Measurements from ENCODE around the gene RAD51B. TPM values are rescaled to one million over a fixed set of nuclear protein-coding genes. Genes with fewer than 3 reads are reported as not detected.

The RAD51B gene
- total RNA-seq, 4 donors from 2014 or later = 6.2 to 39.9 (median 12.9) TPM

- no peaks in the 10 kb centered on the region for H3K27me3 ChIP-seq
- H3K4me1 ChIP-seq = peaks cover 0 to 7% (median 0%) of the 10 kb centered on the region in 3 donors
- no peaks in the 10 kb centered on the region for H3K36me3 ChIP-seq
- no peak for TF ChIP-seq POLR2A (IDR thresholded peaks at IDR 0.05)
- TF ChIP-seq CTCF (IDR thresholded peaks at IDR 0.05) = no peak
- DNase-seq = no peak
- no peaks in the 10 kb centered on the region for H3K9me3 ChIP-seq
- H3K27ac ChIP-seq = no peak overlapping the region
- intact Hi-C loops (cut with DNase I) = no loop called here
- H3K4me3 ChIP-seq = no peak overlapping the region
Measured at GRCh38 chr14:68337279-68337678, 517.7 kb downstream of the RAD51B start.

- TF ChIP-seq CTCF (IDR thresholded peaks at IDR 0.05) = no peak
- no peak for TF ChIP-seq POLR2A (IDR thresholded peaks at IDR 0.05)
- Histone ChIP-seq H3K36me3 (no peaks in the 10 kb centered on the region), H3K9me3 (no peaks in the 10 kb centered on the region), H3K27ac (no peak overlapping the region), H3K27me3 (no peaks in the 10 kb centered on the region), H3K4me3 (no peak overlapping the region), H3K4me1 (peaks cover 0 to 7% (median 0%) of the 10 kb centered on the region in 3 donors)
- intact Hi-C loops (cut with DNase I) = no loop called here
- 82 to 100% methylated on average over 1 of the region's 1 CpG for WGBS, 2 donors
- no peak for DNase-seq
Measured at GRCh38 chr14:68340262-68340661, 520.7 kb downstream of the RAD51B start.

DNA sequence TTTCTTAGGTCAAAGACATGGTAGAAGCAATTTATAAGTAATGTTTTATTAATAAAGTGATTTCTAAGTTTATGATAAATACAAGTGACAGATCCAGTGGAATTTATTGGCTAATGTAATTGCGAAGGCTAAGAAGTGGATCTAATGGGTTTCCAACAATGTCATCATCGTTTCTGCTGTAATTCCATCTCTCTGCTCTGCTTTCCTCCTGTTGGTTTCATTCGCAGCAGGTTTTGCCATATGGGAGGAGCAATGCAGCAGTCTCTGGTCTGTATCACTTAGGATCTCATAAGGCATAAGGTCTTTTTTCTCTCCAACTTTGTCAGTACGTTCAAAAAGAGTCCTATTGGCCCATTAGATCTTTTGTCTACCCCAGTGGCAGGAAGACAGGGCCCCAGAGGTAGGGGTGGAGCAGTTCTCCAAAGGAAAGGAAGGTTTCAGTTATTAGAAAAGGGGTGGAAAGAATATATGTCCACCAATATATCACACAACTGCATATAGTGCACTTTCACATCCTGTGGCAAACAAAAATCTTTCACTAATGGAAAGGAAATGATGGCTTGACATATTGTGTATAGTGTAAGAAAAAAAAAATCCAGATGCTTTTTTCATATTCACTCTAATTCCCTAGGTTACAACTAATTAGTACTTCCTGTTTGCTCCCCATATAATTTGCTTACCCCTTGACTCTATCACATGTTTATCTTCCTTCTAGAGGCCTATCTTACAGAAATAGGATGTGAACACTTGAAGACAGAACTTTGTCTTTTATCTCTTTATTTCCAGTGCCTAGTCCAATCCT, 522.0 kb downstream of the RAD51B start:
- H3K9me3 ChIP-seq = no peaks in the 10 kb centered on the region
- DNase-seq = no peak
- intact Hi-C loops (cut with DNase I) = no loop called here
- WGBS, 2 donors = 67 to 80% methylated on average over 4 of the region's 4 CpGs
- no peaks in the 10 kb centered on the region for H3K27me3 ChIP-seq
- H3K36me3 ChIP-seq = no peaks in the 10 kb centered on the region
- no peak overlapping the region for H3K27ac ChIP-seq
- no peak for TF ChIP-seq CTCF (IDR thresholded peaks at IDR 0.05)
- TF ChIP-seq POLR2A (IDR thresholded peaks at IDR 0.05) = no peak
- H3K4me1 ChIP-seq = peaks cover 0 to 7% (median 0%) of the 10 kb centered on the region in 3 donors
- no peak overlapping the region for H3K4me3 ChIP-seq

DNA sequence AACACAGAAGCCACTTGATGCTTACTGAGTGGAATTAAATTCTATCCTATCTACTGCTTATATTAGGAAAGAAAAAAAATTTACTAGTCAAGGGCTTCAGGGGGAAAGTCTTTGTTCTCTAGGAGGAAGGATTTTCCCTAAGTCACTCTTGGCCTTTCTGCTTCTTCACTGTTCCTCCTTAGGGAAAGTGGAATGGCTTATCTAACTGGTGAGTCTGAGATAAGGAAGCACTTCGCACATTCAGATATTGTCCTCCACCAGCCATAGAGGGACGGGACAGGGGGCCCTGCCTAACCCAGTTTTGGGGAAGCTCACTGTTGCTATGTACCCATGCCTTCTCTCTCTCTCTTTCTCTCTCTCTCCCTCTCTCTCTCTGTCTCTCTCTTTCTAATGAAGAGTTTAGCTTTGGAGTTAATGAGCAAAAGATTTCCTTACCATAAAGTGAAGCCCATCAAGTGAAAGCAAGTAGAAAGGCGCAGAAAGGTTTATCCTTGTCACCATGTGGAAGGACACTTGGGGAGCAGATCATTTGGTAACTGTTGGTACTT, 522.7 kb downstream of the RAD51B start:
- Histone ChIP-seq H3K27ac (no peak overlapping the region), H3K9me3 (no peaks in the 10 kb centered on the region), H3K27me3 (no peaks in the 10 kb centered on the region), H3K36me3 (no peaks in the 10 kb centered on the region), H3K4me3 (no peak overlapping the region), H3K4me1 (peaks cover 0 to 7% (median 0%) of the 10 kb centered on the region in 3 donors)
- no peak for DNase-seq
- no peak for TF ChIP-seq POLR2A (IDR thresholded peaks at IDR 0.05)
- TF ChIP-seq CTCF (IDR thresholded peaks at IDR 0.05) = no peak
- intact Hi-C loops (cut with DNase I) = no loop called here
- 89 to 94% methylated on average over 3 of the region's 3 CpGs for WGBS, 2 donors

GRCh38 chr14:68343534-68344118, 524.0 kb downstream of the RAD51B start:
- peaks cover 0 to 7% (median 0%) of the 10 kb centered on the region in 3 donors for H3K4me1 ChIP-seq
- no peak overlapping the region for H3K4me3 ChIP-seq
- intact Hi-C loops (cut with DNase I) = no loop called here
- TF ChIP-seq POLR2A (IDR thresholded peaks at IDR 0.05) (no peak), CTCF (IDR thresholded peaks at IDR 0.05) (no peak)
- no peaks in the 10 kb centered on the region for H3K27me3 ChIP-seq
- WGBS, 2 donors = 96 to 100% methylated on average over 2 of the region's 2 CpGs
- H3K27ac ChIP-seq = no peak overlapping the region
- no peaks in the 10 kb centered on the region for H3K9me3 ChIP-seq
- DNase-seq = no peak
- no peaks in the 10 kb centered on the region for H3K36me3 ChIP-seq
